GM21717 (cell line): Measurements from ENCODE around the gene PMS1.
"Not testable (repeated sequence)": the region's sequence is repeated elsewhere in the genome, so short reads cannot be mapped to it uniquely, and the experiment has no call there.

Experiments used
- ATAC-seq: cut with Tn5 transposase; IDR thresholded peaks from one replicate; pipeline ENCODE4 v1.9.1; 2021; ENCODE audit warnings: mild to moderate bottlenecking, moderate library complexity; ENCODE audit not compliant: unreplicated experiment

Gene PMS1

GRCh38 chr2:189783927-189784867 lies at the start of gene PMS1, which contains the start of gene ORMDL1:
TSS of gene PMS1 (plus strand) at chr2:189784450. CDS start at chr2:189791810, 7,360 bp downstream.
TSS of gene ORMDL1 (minus strand) at chr2:189784339. CDS start at chr2:189782595, 1,744 bp downstream.
- peak; percentile 94 for ATAC-seq

GRCh38 chr2:189751080-189751658 lies 33.1 kb upstream of the PMS1 start:
- no peak for ATAC-seq

- no peak for ATAC-seq
Observed at GRCh38 chr2:189756311-189756952, 27.8 kb upstream of the PMS1 start.

- ATAC-seq = not testable (repeated sequence)
Observed at GRCh38 chr2:189760154-189760553, 24.1 kb upstream of the PMS1 start.

- no peak for ATAC-seq
Observed at GRCh38 chr2:189762229-189762550, 22.1 kb upstream of the PMS1 start.

GRCh38 chr2:189762551-189763298 lies 21.5 kb upstream of the PMS1 start, which contains the start of gene OSGEPL1:
TSS of gene OSGEPL1 (minus strand) at chr2:189762792. CDS start at chr2:189761640, 1,152 bp downstream.
- peak; percentile 98 for ATAC-seq

- ATAC-seq = no peak
Observed at GRCh38 chr2:189763908-189764661, 20.2 kb upstream of the PMS1 start.

- no peak for ATAC-seq
Observed at GRCh38 chr2:189770590-189771322, 13.5 kb upstream of the PMS1 start.

- no peak for ATAC-seq
Observed at GRCh38 chr2:189772212-189772611, 12.0 kb upstream of the PMS1 start.

GRCh38 chr2:189782221-189782671 lies 2.0 kb upstream of the PMS1 start:
- ATAC-seq = no peak

GRCh38 chr2:189783451-189783926 lies 761 bp upstream of the PMS1 start:
- ATAC-seq = peak; percentile 15

- ATAC-seq = no peak
Observed at GRCh38 chr2:189791338-189792042, 7.2 kb downstream of the PMS1 start.

- no peak for ATAC-seq
Observed at GRCh38 chr2:189794310-189794709, 10.1 kb downstream of the PMS1 start.

- no peak for ATAC-seq
Observed at GRCh38 chr2:189797902-189798301, 13.7 kb downstream of the PMS1 start.

- ATAC-seq = peak; percentile 81
Observed at GRCh38 chr2:189798312-189799029, 14.2 kb downstream of the PMS1 start.

GRCh38 chr2:189799030-189799331 lies 14.7 kb downstream of the PMS1 start:
- no peak for ATAC-seq

- no peak for ATAC-seq
Observed at GRCh38 chr2:189799531-189799930, 15.3 kb downstream of the PMS1 start.

- no peak for ATAC-seq
Observed at GRCh38 chr2:189802396-189802912, 18.2 kb downstream of the PMS1 start.
